Common myeloid progenitor, CD34-positive (primary cell): Measurements from ENCODE around the gene LPAR5.
"Not testable (repeated sequence)": the region's sequence is repeated elsewhere in the genome, so short reads cannot be mapped to it uniquely, and the experiment has no call there.

Experiments
- CTCF ChIA-PET: fragments of 350-600 bp; sonication (Branson Sonifier 250); formaldehyde crosslinking; loops from one replicate; lab custom pipeline; 2021; ENCODE audit warnings: antibody characterized with exemption; lab: Charles Lee
- POLR2A ChIA-PET: fragments of 350-600 bp; sonication (Branson Sonifier 250); formaldehyde crosslinking; loops from one replicate; lab custom pipeline; 2021; ENCODE audit warnings: antibody characterized with exemption; lab: Charles Lee
- DNase-seq, 3 donors: peaks; one replicate each; pipeline versions ENCODE4 v3.0.0 to v3.0.0-alpha.2; 2013
- H3K27ac ChIP-seq, 2 experiments: 1 replicate in 1 of 2; 2 replicates in 1 of 2; pipeline ENCODE4 v1.7.0; 2013; ENCODE audit warnings: inconsistent platforms in 2 of 2, low read length in 2 of 2, mild to moderate bottlenecking in 2 of 2, low read depth in 1 of 2, moderate library complexity in 1 of 2; ENCODE audit not compliant: severe bottlenecking in 2 of 2, insufficient read depth in 1 of 2, poor library complexity in 1 of 2
- H3K27me3 ChIP-seq, 5 experiments: replicated peaks in 2 of 5; 1 replicate in 3 of 5; 2 replicates in 2 of 5; pipeline versions ENCODE4 v1.6.1 to v1.7.0; 2013; ENCODE audit warnings: low read length in 4 of 5, mild to moderate bottlenecking in 2 of 5, moderate library complexity in 2 of 5, inconsistent platforms in 1 of 5; ENCODE audit not compliant: insufficient read depth in 5 of 5, control insufficient read depth in 4 of 5
- H3K36me3 ChIP-seq, 4 experiments: 1 replicate in 2 of 4; 2 replicates in 2 of 4; pipeline versions ENCODE4 v1.6.1 to v1.7.0; 2013; ENCODE audit warnings: low read length in 3 of 4, control low read depth in 1 of 4, mild to moderate bottlenecking in 1 of 4; ENCODE audit not compliant: control insufficient read depth in 4 of 4, insufficient read depth in 4 of 4
- H3K4me1 ChIP-seq, 4 experiments: 1 replicate in 3 of 4; 2 replicates in 1 of 4; pipeline versions ENCODE4 v1.6.1 to v1.7.1; 2013; ENCODE audit warnings: low read length in 3 of 4, mild to moderate bottlenecking in 3 of 4, control low read depth in 1 of 4, inconsistent platforms in 1 of 4, moderate library complexity in 1 of 4; ENCODE audit not compliant: control insufficient read depth in 4 of 4, insufficient read depth in 4 of 4; ENCODE audit errors: control extremely low read depth in 1 of 4
- H3K4me3 ChIP-seq, 7 experiments: 1 replicate in 4 of 7; 2 replicates in 3 of 7; pipeline versions ENCODE4 v1.5.1 to v1.7.0; 2013; ENCODE audit warnings: mild to moderate bottlenecking in 7 of 7, low read length in 6 of 7, moderate library complexity in 6 of 7, inconsistent platforms in 2 of 7, low read depth in 2 of 7, control low read depth in 1 of 7; ENCODE audit not compliant: insufficient read depth in 4 of 7, control insufficient read depth in 1 of 7; ENCODE audit errors: extremely low read depth in 1 of 7
- H3K9me3 ChIP-seq, 5 experiments: 1 replicate in 4 of 5; 2 replicates in 1 of 5; pipeline versions ENCODE4 v1.6.1 to v1.7.1; 2013; ENCODE audit warnings: low read length in 4 of 5, mild to moderate bottlenecking in 2 of 5, inconsistent platforms in 1 of 5, low read depth in 1 of 5, moderate library complexity in 1 of 5; ENCODE audit not compliant: control insufficient read depth in 4 of 5, insufficient read depth in 2 of 5; ENCODE audit errors: control extremely low read depth in 1 of 5
- WGBS: methylation state at CpG from one replicate; pipeline ENCODE4 v1.1.5; 2013; ENCODE audit not compliant: insufficient coverage; 5-methylcytosine and 5-hydroxymethylcytosine counted together

The LPAR5 gene

GRCh38 chr12:6586569-6586968 is 49.2 kb downstream of the LPAR5 start:
- peaks cover 17 to 94% (median 66%) of the 10 kb centered on the region in 4 experiments for H3K36me3 ChIP-seq
- CTCF ChIA-PET = interaction anchor here (0.6 to 4.7 kb wide), 3 partner anchors 8 to 38 kb away, joined by 6 to 34 read pairs (median 7); no protein-coding TSS in a partner anchor
- H3K27me3 ChIP-seq, H3K27ac ChIP-seq, H3K4me1 ChIP-seq, H3K4me3 ChIP-seq, DNase-seq, POLR2A ChIA-PET, H3K9me3 ChIP-seq: not testable (repeated sequence)
- 96% methylated on average over 7 of the region's 8 CpGs for WGBS

GRCh38 chr12:6584293-6584692 is 51.5 kb downstream of the LPAR5 start:
- no peak overlapping the region for H3K27ac ChIP-seq
- POLR2A ChIA-PET = no interaction called here
- no peaks in the 10 kb centered on the region for H3K4me1 ChIP-seq
- H3K9me3 ChIP-seq = no peaks in the 10 kb centered on the region
- no peaks in the 10 kb centered on the region for H3K27me3 ChIP-seq
- CTCF ChIA-PET = interaction anchor here (1.1 to 2.1 kb wide), 8 partner anchors 12 to 63 kb away, joined by 3 to 7 read pairs (median 4); partner anchors contain the start of gene ACRBP
- peaks cover 22 to 90% (median 67%) of the 10 kb centered on the region in 4 experiments for H3K36me3 ChIP-seq
- no peak for DNase-seq
- no peak overlapping the region for H3K4me3 ChIP-seq
- WGBS = 94% methylated on average over 6 of the region's 10 CpGs

GRCh38 chr12:6582959-6583358 is 52.8 kb downstream of the LPAR5 start:
- H3K36me3 ChIP-seq = peaks cover 24 to 86% (median 67%) of the 10 kb centered on the region in 4 experiments
- no peak overlapping the region for H3K4me3 ChIP-seq
- ChIA-PET POLR2A (interaction anchor here (1.0 kb wide), 1 partner anchor 12 kb away, joined by 3 read pairs; no protein-coding TSS in a partner anchor), CTCF (interaction anchor here (0.6 to 2.1 kb wide), 12 partner anchors 9 to 30 kb away, joined by 3 to 7 read pairs (median 4); no protein-coding TSS in a partner anchor)
- 98% methylated on average over 10 of the region's 12 CpGs for WGBS
- H3K4me1 ChIP-seq = no peaks in the 10 kb centered on the region
- H3K27me3 ChIP-seq = no peaks in the 10 kb centered on the region
- no peaks in the 10 kb centered on the region for H3K9me3 ChIP-seq
- no peak overlapping the region for H3K27ac ChIP-seq
- DNase-seq = no peak

- CTCF ChIA-PET = interaction anchor here (1.1 to 2.1 kb wide), 6 partner anchors 10 to 29 kb away, joined by 3 to 7 read pairs (median 4); no protein-coding TSS in a partner anchor
- no peak overlapping the region for H3K4me3 ChIP-seq
- no peaks in the 10 kb centered on the region for H3K9me3 ChIP-seq
- peak; percentile 17 to 52 (median 41) for DNase-seq
- H3K4me1 ChIP-seq = no peaks in the 10 kb centered on the region
- H3K27ac ChIP-seq = no peak overlapping the region
- H3K27me3 ChIP-seq = no peaks in the 10 kb centered on the region
- POLR2A ChIA-PET = no interaction called here
- WGBS = 93% methylated on average over 5 of the region's 6 CpGs
- H3K36me3 ChIP-seq = peaks cover 29 to 86% (median 67%) of the 10 kb centered on the region in 4 experiments
Measured at GRCh38 chr12:6582196-6582595, 53.6 kb downstream of the LPAR5 start.

- ChIA-PET POLR2A (no interaction called here), CTCF (interaction anchor here (0.5 to 2.7 kb wide), 3 partner anchors 12 to 101 kb away, joined by 3 to 6 read pairs (median 3); no protein-coding TSS in a partner anchor)
- Histone ChIP-seq H3K9me3 (no peaks in the 10 kb centered on the region), H3K36me3 (peaks cover 21 to 85% (median 69%) of the 10 kb centered on the region in 4 experiments), H3K4me3 (no peak overlapping the region), H3K27me3 (no peaks in the 10 kb centered on the region), H3K27ac (no peak overlapping the region), H3K4me1 (no peaks in the 10 kb centered on the region)
- 97% methylated on average over 8 of the region's 8 CpGs for WGBS
- DNase-seq = no peak
Measured at GRCh38 chr12:6575648-6576047, 60.1 kb downstream of the LPAR5 start.

- peaks cover 18 to 87% (median 73%) of the 10 kb centered on the region in 4 experiments for H3K36me3 ChIP-seq
- POLR2A ChIA-PET = no interaction called here
- CTCF ChIA-PET = interaction anchor here (2.7 kb wide), 1 partner anchor 11 kb away, joined by 6 read pairs; no protein-coding TSS in a partner anchor
Measured at GRCh38 chr12:6574576-6575295, 61.0 kb downstream of the LPAR5 start.

GRCh38 chr12:6573001-6573400 is 62.8 kb downstream of the LPAR5 start:
- WGBS = 94% methylated on average over 5 of the region's 8 CpGs
- peaks cover 0 to 5% (median 2%) of the 10 kb centered on the region in 4 experiments for H3K4me1 ChIP-seq
- ChIA-PET POLR2A (interaction anchor here (0.6 to 0.7 kb wide), 2 partner anchors 144 to 335 kb away, joined by 3 to 5 read pairs; no protein-coding TSS in a partner anchor), CTCF (interaction anchor here (0.5 to 2.7 kb wide), 8 partner anchors 10 to 40 kb away, joined by 3 to 6 read pairs (median 3); no protein-coding TSS in a partner anchor)
- no peaks in the 10 kb centered on the region for H3K9me3 ChIP-seq
- no peaks in the 10 kb centered on the region for H3K27me3 ChIP-seq
- peaks cover 12 to 83% (median 68%) of the 10 kb centered on the region in 4 experiments for H3K36me3 ChIP-seq
- H3K27ac ChIP-seq = no peak overlapping the region
- H3K4me3 ChIP-seq = no peak overlapping the region
- no peak for DNase-seq

More at GRCh38 chr12:6574576-6575295, 61.0 kb downstream of the LPAR5 start:
- H3K27ac ChIP-seq = no peak overlapping the region
- H3K4me3 ChIP-seq = no peak overlapping the region
- no peaks in the 10 kb centered on the region for H3K9me3 ChIP-seq
- no peaks in the 10 kb centered on the region for H3K27me3 ChIP-seq
- WGBS = 100% methylated on average over 2 of the region's 4 CpGs
- DNase-seq = no peak
- no peaks in the 10 kb centered on the region for H3K4me1 ChIP-seq
